ENCODE data around the gene F9.

The F9 gene

DNA sequence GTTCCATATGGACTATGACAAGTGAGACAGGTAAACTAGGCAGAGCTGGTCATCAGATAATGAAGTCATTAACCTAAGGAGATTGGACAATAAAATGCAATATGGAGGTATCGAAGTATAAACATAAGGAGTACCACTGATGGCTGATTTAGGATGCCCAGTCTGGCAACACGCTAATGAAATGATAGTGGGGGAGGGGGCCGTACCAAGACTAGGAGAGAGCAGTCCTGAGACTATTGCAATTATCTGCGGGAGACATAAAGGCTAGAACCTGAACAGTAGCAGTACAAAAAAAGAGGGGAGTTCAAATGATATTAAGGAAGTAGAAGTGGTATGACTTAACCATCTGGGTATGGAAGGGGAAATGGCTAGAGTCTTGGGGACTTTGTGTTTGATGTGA, 2.3 kb downstream of the F9 start:
- TF ChIP-seq, protein P1, sequence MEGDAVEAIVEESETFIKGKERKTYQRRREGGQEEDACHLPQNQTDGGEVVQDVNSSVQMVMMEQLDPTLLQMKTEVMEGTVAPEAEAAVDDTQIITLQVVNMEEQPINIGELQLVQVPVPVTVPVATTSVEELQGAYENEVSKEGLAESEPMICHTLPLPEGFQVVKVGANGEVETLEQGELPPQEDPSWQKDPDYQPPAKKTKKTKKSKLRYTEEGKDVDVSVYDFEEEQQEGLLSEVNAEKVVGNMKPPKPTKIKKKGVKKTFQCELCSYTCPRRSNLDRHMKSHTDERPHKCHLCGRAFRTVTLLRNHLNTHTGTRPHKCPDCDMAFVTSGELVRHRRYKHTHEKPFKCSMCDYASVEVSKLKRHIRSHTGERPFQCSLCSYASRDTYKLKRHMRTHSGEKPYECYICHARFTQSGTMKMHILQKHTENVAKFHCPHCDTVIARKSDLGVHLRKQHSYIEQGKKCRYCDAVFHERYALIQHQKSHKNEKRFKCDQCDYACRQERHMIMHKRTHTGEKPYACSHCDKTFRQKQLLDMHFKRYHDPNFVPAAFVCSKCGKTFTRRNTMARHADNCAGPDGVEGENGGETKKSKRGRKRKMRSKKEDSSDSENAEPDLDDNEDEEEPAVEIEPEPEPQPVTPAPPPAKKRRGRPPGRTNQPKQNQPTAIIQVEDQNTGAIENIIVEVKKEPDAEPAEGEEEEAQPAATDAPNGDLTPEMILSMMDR (IDR thresholded peaks at IDR 0.05; ENCODE audit: borderline replicate concordance, insufficient read depth, low read depth, low read length): no peak
- H3K4me3 ChIP-seq (ENCODE audit: low read depth, low read length): no peak overlapping the region

DNA sequence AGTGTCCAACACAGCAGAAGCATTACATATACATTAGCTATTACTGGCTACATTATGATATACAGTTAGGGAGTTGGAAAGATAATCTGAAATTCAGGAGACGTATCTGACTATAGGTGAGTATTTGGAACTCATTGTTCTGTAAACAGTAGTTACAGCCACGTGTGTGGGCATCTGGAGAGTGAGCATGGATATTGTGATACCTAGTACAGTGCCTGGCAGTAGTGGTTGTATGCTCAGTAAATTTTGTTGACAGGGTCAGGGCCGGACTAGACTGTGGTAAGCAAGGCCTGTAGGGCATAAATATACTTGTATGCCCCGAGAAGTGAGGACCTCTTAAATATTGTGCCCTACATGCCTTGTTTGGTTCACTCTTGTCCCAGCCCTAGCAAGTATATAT, 2.9 kb downstream of the F9 start:
- TF ChIP-seq, protein P1 (IDR thresholded peaks at IDR 0.05; ENCODE audit: borderline replicate concordance, insufficient read depth, low read depth, low read length): no peak
- H3K4me3 ChIP-seq (ENCODE audit: low read depth, low read length): no peak overlapping the region

DNA sequence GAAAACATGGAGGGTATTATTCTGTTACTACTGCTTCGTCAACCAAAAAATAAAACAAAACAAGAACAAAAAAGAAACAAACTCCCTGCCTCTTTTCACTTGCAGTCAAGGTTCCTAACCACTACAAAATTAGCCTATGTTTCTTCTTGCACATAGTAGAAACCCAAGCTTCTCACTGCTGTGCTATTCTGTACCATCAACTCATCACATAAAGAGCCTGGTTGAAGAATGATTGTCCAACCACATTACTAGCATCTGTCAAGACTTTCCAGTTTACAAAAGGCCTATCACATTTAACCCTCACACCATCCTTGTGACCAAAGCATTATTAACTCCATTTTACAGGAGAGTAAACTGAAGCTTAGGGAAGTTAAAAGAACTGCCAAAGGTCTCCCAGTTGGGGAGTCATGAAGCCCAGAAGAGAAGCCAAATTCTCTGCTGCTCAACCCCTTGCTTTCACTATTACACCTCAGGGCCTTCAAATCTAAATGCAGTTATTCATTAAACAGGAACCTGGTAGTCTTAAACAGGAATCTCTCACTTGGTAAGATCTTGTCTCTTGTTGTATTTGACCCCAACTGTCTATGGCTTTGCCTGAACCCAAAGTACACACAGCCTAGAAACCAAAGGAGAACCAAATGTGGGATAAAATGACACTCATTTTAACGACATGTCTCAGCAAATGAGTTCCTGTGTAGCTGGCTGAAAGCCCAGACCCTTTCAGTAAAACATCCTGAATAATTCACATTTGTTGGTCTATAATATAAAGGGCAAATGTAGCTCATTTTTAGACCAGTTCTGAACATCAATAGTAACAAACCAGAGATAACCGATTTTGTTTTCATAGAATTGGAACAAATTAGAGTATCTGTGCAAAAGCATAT, 8.6 kb downstream of the F9 start:
- TF ChIP-seq, protein P1 (IDR thresholded peaks at IDR 0.05; ENCODE audit: borderline replicate concordance, insufficient read depth, low read depth, low read length): no peak
- H3K4me3 ChIP-seq (ENCODE audit: low read depth, low read length): no peak overlapping the region

DNA sequence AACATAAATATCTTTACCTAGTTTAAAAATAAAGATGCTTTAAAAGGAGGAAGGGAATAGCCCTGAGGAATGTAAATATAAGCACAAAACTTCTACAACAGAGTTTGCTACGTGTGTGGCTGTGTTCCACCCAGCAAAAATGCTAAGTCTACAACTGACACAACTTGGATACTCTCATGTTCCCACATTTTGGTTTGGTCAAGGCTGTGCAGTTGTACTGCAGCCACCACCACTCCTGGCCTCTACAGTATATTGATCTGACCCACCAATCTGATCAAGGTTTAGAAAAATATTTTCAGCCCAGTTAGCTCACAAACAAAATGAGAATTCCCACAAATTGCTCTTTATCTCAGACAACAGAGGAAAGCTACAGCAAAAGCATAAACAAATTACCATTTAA, 12.1 kb downstream of the F9 start:
- no peak overlapping the region for H3K4me3 ChIP-seq (ENCODE audit: low read depth, low read length)
- TF ChIP-seq, protein P1 (IDR thresholded peaks at IDR 0.05; ENCODE audit: borderline replicate concordance, insufficient read depth, low read depth, low read length): no peak

DNA sequence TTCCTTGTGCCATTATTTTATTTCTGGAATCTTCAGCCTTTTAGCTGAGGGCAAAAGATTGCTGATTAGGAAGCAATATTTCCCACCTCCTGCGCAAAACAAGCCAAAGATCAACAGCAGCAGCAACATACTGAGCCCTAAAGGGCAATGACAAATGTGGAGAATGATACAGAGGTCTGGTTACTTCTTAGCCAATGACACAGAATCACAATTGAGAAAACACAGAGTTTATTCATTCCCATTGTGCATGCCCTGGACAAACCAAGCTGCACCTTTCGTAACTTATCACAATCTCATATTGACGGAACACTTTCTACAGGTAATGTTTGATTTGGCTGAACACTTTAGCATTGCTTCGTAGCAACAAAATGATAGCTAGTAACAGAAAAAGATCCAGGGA, 13.4 kb downstream of the F9 start:
- no peak overlapping the region for H3K4me3 ChIP-seq (ENCODE audit: low read depth, low read length)
- TF ChIP-seq, protein P1 (IDR thresholded peaks at IDR 0.05; ENCODE audit: borderline replicate concordance, insufficient read depth, low read depth, low read length): no peak

DNA sequence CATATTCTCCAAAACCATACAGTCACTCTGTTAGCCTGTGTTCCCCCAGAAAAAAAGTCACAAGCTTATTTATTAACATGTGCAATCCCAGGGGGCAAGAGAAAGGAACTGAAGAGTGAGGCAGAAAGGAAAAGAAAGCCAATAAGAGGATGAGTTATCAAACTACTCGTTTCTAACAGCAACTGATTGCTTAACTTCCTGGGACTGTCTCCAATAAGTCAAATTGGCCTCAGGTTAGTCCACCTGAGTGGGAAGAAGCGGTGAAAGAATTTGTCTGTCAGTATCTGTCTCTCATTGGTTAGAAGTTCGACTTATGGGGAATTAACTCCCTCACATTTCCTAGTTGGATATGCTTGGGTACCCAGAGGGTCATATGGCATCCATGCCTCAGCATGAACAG, 14.1 kb downstream of the F9 start:
- TF ChIP-seq, protein P1 (IDR thresholded peaks at IDR 0.05; ENCODE audit: borderline replicate concordance, insufficient read depth, low read depth, low read length): no peak
- no peak overlapping the region for H3K4me3 ChIP-seq (ENCODE audit: low read depth, low read length)

DNA sequence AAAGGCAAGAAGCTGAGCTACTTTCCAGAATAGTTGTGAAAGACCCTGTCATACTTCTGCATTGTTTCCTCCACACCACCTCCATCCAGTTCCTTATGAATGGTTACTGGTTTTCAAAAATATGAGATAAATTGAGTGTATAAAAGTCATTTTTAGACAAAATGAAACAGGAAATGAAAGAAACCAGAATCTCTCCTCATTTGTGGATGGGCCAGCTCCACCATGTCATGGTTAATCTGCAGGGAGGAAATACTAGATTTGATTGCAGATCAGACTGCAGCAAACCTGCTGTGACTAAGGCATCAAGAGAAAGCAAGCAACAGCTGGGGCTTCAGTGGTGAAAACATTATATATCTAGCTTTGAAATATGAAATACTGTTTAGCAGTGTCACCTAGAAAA, 23.8 kb downstream of the F9 start:
- TF ChIP-seq, protein P1 (IDR thresholded peaks at IDR 0.05; ENCODE audit: borderline replicate concordance, insufficient read depth, low read depth, low read length): no peak
- H3K4me3 ChIP-seq (ENCODE audit: low read depth, low read length): no peak overlapping the region
